HUES64 (cell line): ENCODE measurements around the gene CD163L1.
"Not testable (repeated sequence)": the region's sequence is repeated elsewhere in the genome, so short reads cannot be mapped to it uniquely, and the experiment has no call there.

Experiments
- H3K27ac ChIP-seq: 2 replicates; pipeline ENCODE4 v1.7.0; 2013; ENCODE audit warnings: low read depth, low read length, inconsistent platforms
- H3K27me3 ChIP-seq: 2 replicates; pipeline ENCODE4 v1.6.1; 2013; ENCODE audit warnings: mild to moderate bottlenecking, low read length; ENCODE audit not compliant: insufficient read depth
- H3K36me3 ChIP-seq: 2 replicates; pipeline ENCODE4 v1.6.1; 2013; ENCODE audit warnings: mild to moderate bottlenecking, low read length; ENCODE audit not compliant: insufficient read depth
- H3K4me1 ChIP-seq: 2 replicates; pipeline ENCODE4 v1.6.1; 2013; ENCODE audit warnings: mild to moderate bottlenecking, low read length, moderate library complexity; ENCODE audit not compliant: insufficient read depth
- H3K4me3 ChIP-seq: 2 replicates; pipeline ENCODE4 v1.5.1; 2013; ENCODE audit warnings: mild to moderate bottlenecking, low read length, moderate library complexity
- H3K9ac ChIP-seq: 2 replicates; pipeline ENCODE4 v1.6.1; 2013; ENCODE audit warnings: mild to moderate bottlenecking, low read depth, low read length
- H3K9me3 ChIP-seq: 2 replicates; pipeline ENCODE4 v1.6.1; 2013; ENCODE audit warnings: low read depth, low read length; ENCODE audit not compliant: insufficient read depth
- whole genome bisulfite sequencing: fragments of 150-250, 120-280 bp; methylation state at CpG from one replicate; pipeline ENCODE4 v1.1.7; 2013; ENCODE audit warnings: missing lambda C conversion rate; 5-methylcytosine and 5-hydroxymethylcytosine counted together

The CD163L1 gene

DNA sequence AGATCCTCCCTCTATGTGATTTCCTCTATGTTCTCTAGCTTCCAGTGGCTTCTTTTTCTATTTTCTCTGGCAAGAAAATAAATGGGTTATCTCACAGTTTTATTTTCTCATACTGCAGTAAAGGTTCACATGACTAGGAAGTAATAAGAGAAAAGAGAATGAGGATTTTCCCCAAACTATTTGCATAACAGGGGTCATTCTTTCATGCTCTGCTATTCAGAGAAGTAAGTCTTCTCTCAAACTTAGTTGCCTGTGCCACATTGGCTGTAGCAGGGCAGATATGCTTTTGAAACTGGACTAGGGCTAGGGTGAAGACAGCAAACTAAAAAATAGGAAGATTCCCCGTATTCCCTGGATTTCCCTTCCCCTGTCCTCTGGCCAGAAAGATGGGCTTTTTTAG is 82.7 kb downstream of the CD163L1 start:
- H3K9me3 ChIP-seq, result peaks cover 5% of the 10 kb centered on the region; the same call in 1 of the 2 replicates
- H3K4me3 ChIP-seq, result no peak overlapping the region
- no peak overlapping the region for H3K27ac ChIP-seq
- H3K27me3 ChIP-seq, result no peaks in the 10 kb centered on the region
- 90% methylated on average over 1 of the region's 1 CpG for WGBS
- H3K9ac ChIP-seq, result no peak overlapping the region
- H3K36me3 ChIP-seq, result no peaks in the 10 kb centered on the region
- no peaks in the 10 kb centered on the region for H3K4me1 ChIP-seq

DNA sequence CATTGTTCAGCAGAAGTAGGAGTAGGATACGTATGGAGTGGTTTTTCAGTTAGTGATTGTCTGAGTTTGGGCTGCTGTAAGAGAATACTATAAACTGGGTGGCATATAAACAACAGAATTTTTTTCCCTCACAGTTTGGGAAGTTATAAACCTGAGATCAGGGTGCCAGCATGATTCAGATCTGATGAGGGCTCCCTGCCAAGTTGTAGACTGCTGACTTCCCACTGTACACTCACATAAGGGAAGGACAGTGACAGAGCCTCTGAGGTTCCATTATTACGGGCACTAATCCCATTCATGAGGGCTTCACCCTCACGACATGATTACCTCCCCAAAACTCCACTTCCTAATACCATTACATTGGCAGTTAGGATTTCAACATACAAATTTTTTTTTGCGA is 89.4 kb downstream of the CD163L1 start:
- H3K9ac ChIP-seq, result no peak overlapping the region
- no peak overlapping the region for H3K4me3 ChIP-seq
- H3K36me3 ChIP-seq, result no peaks in the 10 kb centered on the region
- no peak overlapping the region for H3K27ac ChIP-seq
- H3K27me3 ChIP-seq, result no peaks in the 10 kb centered on the region
- H3K9me3 ChIP-seq, result no peaks in the 10 kb centered on the region
- H3K4me1 ChIP-seq, result no peaks in the 10 kb centered on the region
- 93% methylated on average over 4 of the region's 4 CpGs for WGBS

- Histone ChIP-seq H3K4me3 (no peak overlapping the region), H3K4me1 (no peaks in the 10 kb centered on the region), H3K27me3 (no peaks in the 10 kb centered on the region), H3K9me3 (no peaks in the 10 kb centered on the region), H3K27ac (no peak overlapping the region), H3K9ac (no peak overlapping the region), H3K36me3 (no peaks in the 10 kb centered on the region)
Measured at GRCh38 chr12:7352661-7353060, 91.3 kb downstream of the CD163L1 start.

GRCh38 chr12:7351177-7351576 is 92.8 kb downstream of the CD163L1 start:
- WGBS, result 76% methylated on average over 1 of the region's 2 CpGs
- no peak overlapping the region for H3K4me3 ChIP-seq
- H3K36me3 ChIP-seq, result no peaks in the 10 kb centered on the region
- no peak overlapping the region for H3K9ac ChIP-seq
- peaks cover 7% of the 10 kb centered on the region; the same call in 1 of the 2 replicates for H3K4me1 ChIP-seq
- no peaks in the 10 kb centered on the region for H3K27me3 ChIP-seq
- H3K9me3 ChIP-seq, result 0 out of 2 replicates have a peak, but pooled peaks cover 2% of the 10 kb centered on the region
- no peak overlapping the region for H3K27ac ChIP-seq

GRCh38 chr12:7349418-7349817 is 94.5 kb downstream of the CD163L1 start:
- Histone ChIP-seq H3K27ac (no peak overlapping the region), H3K4me3 (no peak overlapping the region), H3K9me3 (peaks cover 19% of the 10 kb centered on the region), H3K9ac (no peak overlapping the region), H3K4me1 (peaks cover 7% of the 10 kb centered on the region; the same call in 1 of the 2 replicates), H3K36me3 (no peaks in the 10 kb centered on the region), H3K27me3 (no peaks in the 10 kb centered on the region)
- WGBS, result 88% methylated on average over 4 of the region's 4 CpGs

DNA sequence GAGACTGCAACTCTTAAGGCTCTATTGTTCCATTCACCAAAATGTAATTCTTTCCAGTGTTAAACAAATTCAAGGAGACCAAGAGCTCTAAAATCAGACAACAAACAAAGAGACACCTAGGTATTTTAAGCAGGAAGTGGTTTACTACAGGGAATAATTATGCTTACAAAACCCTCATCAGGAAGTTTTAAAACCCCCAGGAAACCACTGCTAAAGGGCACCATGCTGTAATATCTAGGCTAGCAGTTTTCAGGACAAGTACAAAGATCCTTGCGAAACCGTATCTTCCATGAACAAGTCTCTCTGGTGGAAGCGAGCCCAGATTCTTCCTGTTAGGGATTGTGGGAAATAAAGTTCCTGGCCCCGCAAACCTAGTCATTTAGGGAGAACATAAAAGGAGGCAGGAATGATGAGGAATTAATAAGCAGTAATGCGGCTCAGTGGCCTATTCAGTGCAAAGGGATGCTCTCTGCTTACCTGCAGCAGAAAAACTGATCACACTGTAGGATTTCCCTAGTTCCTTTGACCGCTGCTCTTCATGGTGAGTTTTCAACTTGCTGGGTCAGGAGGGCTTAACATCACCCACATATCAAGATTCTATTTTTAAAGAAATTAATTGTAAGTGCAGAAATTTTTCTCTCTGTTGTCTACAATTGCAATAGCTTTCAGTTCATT is 97.3 kb downstream of the CD163L1 start:
- H3K27ac ChIP-seq, result peak overlapping the region; percentile 69; the same call in 1 of the 2 replicates
- H3K9ac ChIP-seq, result no peak overlapping the region
- peaks cover 7% of the 10 kb centered on the region; the same call in 1 of the 2 replicates for H3K4me1 ChIP-seq
- peaks cover 21% of the 10 kb centered on the region for H3K9me3 ChIP-seq
- 93% methylated on average over 6 of the region's 6 CpGs for WGBS
- no peaks in the 10 kb centered on the region for H3K36me3 ChIP-seq
- no peak overlapping the region for H3K4me3 ChIP-seq
- H3K27me3 ChIP-seq, result no peaks in the 10 kb centered on the region

GRCh38 chr12:7344833-7345606 is 98.9 kb downstream of the CD163L1 start:
- no peak overlapping the region for H3K27ac ChIP-seq
- H3K9ac ChIP-seq, result no peak overlapping the region
- no peak overlapping the region for H3K4me3 ChIP-seq
- peaks cover 7% of the 10 kb centered on the region; the same call in 1 of the 2 replicates for H3K4me1 ChIP-seq
- no peaks in the 10 kb centered on the region for H3K36me3 ChIP-seq
- H3K27me3 ChIP-seq, result no peaks in the 10 kb centered on the region
- peaks cover 21% of the 10 kb centered on the region for H3K9me3 ChIP-seq

GRCh38 chr12:7339675-7340074 is 104.3 kb downstream of the CD163L1 start:
- H3K27ac ChIP-seq, result no peak overlapping the region
- no peak overlapping the region for H3K4me3 ChIP-seq
- no peaks in the 10 kb centered on the region for H3K27me3 ChIP-seq
- H3K4me1 ChIP-seq, result no peaks in the 10 kb centered on the region
- H3K36me3 ChIP-seq, result no peaks in the 10 kb centered on the region
- H3K9me3 ChIP-seq, result peaks cover 5% of the 10 kb centered on the region
- 93% methylated on average over 1 of the region's 1 CpG for WGBS
- no peak overlapping the region for H3K9ac ChIP-seq

- H3K27me3 ChIP-seq, H3K9me3 ChIP-seq, H3K27ac ChIP-seq, H3K9ac ChIP-seq, H3K4me3 ChIP-seq, H3K4me1 ChIP-seq, H3K36me3 ChIP-seq: not testable (repeated sequence)
- 94% methylated on average over 5 of the region's 5 CpGs for WGBS
Measured at GRCh38 chr12:7337790-7338189, 106.2 kb downstream of the CD163L1 start.

- Histone ChIP-seq H3K9ac (no peak overlapping the region), H3K4me1 (no peaks in the 10 kb centered on the region), H3K27me3 (no peaks in the 10 kb centered on the region), H3K36me3 (no peaks in the 10 kb centered on the region), H3K27ac (no peak overlapping the region), H3K9me3 (peaks cover 17% of the 10 kb centered on the region), H3K4me3 (no peak overlapping the region)
- 92% methylated on average over 7 of the region's 7 CpGs for WGBS
Measured at GRCh38 chr12:7327918-7328317, 116.0 kb downstream of the CD163L1 start.

DNA sequence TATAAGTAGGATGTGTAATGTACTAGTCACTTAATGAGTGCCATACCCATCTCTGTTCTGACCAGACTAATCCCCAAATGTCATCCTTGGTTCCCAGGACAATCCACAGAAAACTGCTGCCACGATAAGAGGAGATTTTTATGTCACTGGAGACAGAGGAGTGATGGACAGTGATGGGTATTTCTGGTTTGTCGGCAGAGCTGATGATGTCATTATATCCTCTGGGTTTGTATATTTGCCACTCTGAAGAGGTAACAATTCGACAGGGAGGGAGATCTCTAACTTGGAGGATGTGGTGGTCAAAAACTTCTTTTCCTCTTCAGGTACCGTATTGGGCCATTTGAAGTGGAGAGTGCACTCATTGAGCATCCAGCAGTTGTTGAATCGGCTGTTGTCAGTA is 119.8 kb downstream of the CD163L1 start:
- Histone ChIP-seq H3K9ac (no peak overlapping the region), H3K9me3 (no peaks in the 10 kb centered on the region), H3K27ac (no peak overlapping the region), H3K4me1 (no peaks in the 10 kb centered on the region), H3K36me3 (no peaks in the 10 kb centered on the region), H3K27me3 (no peaks in the 10 kb centered on the region), H3K4me3 (no peak overlapping the region)
- 94% methylated on average over 5 of the region's 5 CpGs for WGBS
